Osteoblast (primary cell): ENCODE measurements around the gene FIP1L1. TPM values are rescaled to one million over a fixed set of nuclear protein-coding genes. Genes with fewer than 3 reads are reported as not detected.

Experiments
- DNase-seq: peaks from one replicate; pipeline ENCODE4 v3.0.0; 2011; ENCODE audit warnings: low spot score, mixed read lengths; ENCODE audit not compliant: insufficient read length; ENCODE audit errors: missing footprints
- H2AFZ ChIP-seq: 2 replicates; pipeline ENCODE4 v1.6.0; 2011; ENCODE audit warnings: mild to moderate bottlenecking, low read length
- H3K27ac ChIP-seq: 2 replicates; pipeline ENCODE4 v1.5.1; 2011; ENCODE audit warnings: mild to moderate bottlenecking, low read depth, low read length, moderate library complexity
- H3K27me3 ChIP-seq: 2 replicates; pipeline ENCODE4 v1.6.0; 2012; ENCODE audit warnings: mild to moderate bottlenecking, control low read depth, inconsistent platforms, low read length, moderate library complexity; ENCODE audit not compliant: insufficient read depth
- H3K36me3 ChIP-seq: 2 replicates; pipeline ENCODE4 v1.5.1; 2011; ENCODE audit warnings: mild to moderate bottlenecking, low read length, control low read depth, moderate library complexity; ENCODE audit not compliant: insufficient read depth
- H3K4me1 ChIP-seq: 2 replicates; pipeline ENCODE4 v1.5.1; 2011; ENCODE audit warnings: mild to moderate bottlenecking, low read length, control low read depth, moderate library complexity; ENCODE audit not compliant: insufficient read depth
- H3K4me2 ChIP-seq: 2 replicates; pipeline ENCODE4 v1.6.0; 2011; ENCODE audit warnings: mild to moderate bottlenecking, low read length; ENCODE audit not compliant: insufficient read depth
- H3K4me3 ChIP-seq: fragments of 200-600 bp; sonication (generic); 3 replicates; pipeline ENCODE4 v1.5.1; 2012; ENCODE audit warnings: mild to moderate bottlenecking, low read length, inconsistent platforms; ENCODE audit not compliant: insufficient read depth
- H3K79me2 ChIP-seq: 2 replicates; pipeline ENCODE4 v1.6.0; 2012; ENCODE audit warnings: mild to moderate bottlenecking, low read length, control low read depth, inconsistent platforms; ENCODE audit not compliant: insufficient read depth
- H3K9me3 ChIP-seq: 2 replicates; pipeline ENCODE4 v1.5.1; 2011; ENCODE audit warnings: low read depth, low read length, control low read depth
- H4K20me1 ChIP-seq: 2 replicates; pipeline ENCODE4 v1.6.0; 2012; ENCODE audit warnings: mild to moderate bottlenecking, low read length, control low read depth; ENCODE audit not compliant: insufficient read depth
- CTCF ChIP-seq: IDR thresholded peaks from 2 replicates; pipeline ENCODE4 v1.5.1; 2011; ENCODE audit warnings: mild to moderate bottlenecking, low read depth, low read length, moderate library complexity; ENCODE audit errors: extremely low read depth
- total RNA-seq: library from RNA; depleted of rRNA; stranded (reverse); fragments of >200 nt; gene quantifications from 2 replicates; pipeline ENCODE4 v1.2.3, GENCODE V29; 2012

The FIP1L1 gene
- total RNA-seq, 1 donor: 78.2 TPM

GRCh38 chr4:53371049-53371448 is 6.4 kb upstream of the FIP1L1 start:
- Histone ChIP-seq H3K4me2 (no peak overlapping the region), H2AFZ (no peak overlapping the region), H3K4me1 (no peaks in the 10 kb centered on the region), H3K27ac (no peak overlapping the region), H3K27me3 (no peaks in the 10 kb centered on the region), H3K9me3 (no peaks in the 10 kb centered on the region), H3K36me3 (no peaks in the 10 kb centered on the region), H4K20me1 (no peaks in the 10 kb centered on the region), H3K79me2 (no peaks in the 10 kb centered on the region), H3K4me3 (no peak overlapping the region)
- no peak for TF ChIP-seq CTCF
- no peak for DNase-seq

- peaks cover 2% of the 10 kb centered on the region for H3K4me1 ChIP-seq
- no peak overlapping the region for H3K4me2 ChIP-seq
- peaks cover 2% of the 10 kb centered on the region for H3K79me2 ChIP-seq
- H4K20me1 ChIP-seq: no peaks in the 10 kb centered on the region
- H3K9me3 ChIP-seq: no peaks in the 10 kb centered on the region
- no peak overlapping the region for H3K27ac ChIP-seq
- TF ChIP-seq CTCF: no peak
- no peak for DNase-seq
- no peak overlapping the region for H3K4me3 ChIP-seq
- H3K36me3 ChIP-seq: no peaks in the 10 kb centered on the region
- no peak overlapping the region for H2AFZ ChIP-seq
- no peaks in the 10 kb centered on the region for H3K27me3 ChIP-seq
Observed at GRCh38 chr4:53371843-53372521, 5.5 kb upstream of the FIP1L1 start.

GRCh38 chr4:53374777-53375258 is 2.6 kb upstream of the FIP1L1 start:
- Histone ChIP-seq H3K27ac (no peak overlapping the region), H3K4me1 (peaks cover 15% of the 10 kb centered on the region), H3K9me3 (no peaks in the 10 kb centered on the region), H3K4me3 (no peak overlapping the region), H3K36me3 (no peaks in the 10 kb centered on the region), H4K20me1 (no peaks in the 10 kb centered on the region), H3K79me2 (peaks cover 30% of the 10 kb centered on the region), H3K27me3 (no peaks in the 10 kb centered on the region), H2AFZ (no peak overlapping the region), H3K4me2 (no peak overlapping the region)
- no peak for DNase-seq
- no peak for TF ChIP-seq CTCF

GRCh38 chr4:53376900-53377299 is 541 bp upstream of the FIP1L1 start:
- Histone ChIP-seq H2AFZ (peak overlapping the region; percentile 94), H3K27ac (peak overlapping the region; percentile 81), H3K9me3 (no peaks in the 10 kb centered on the region), H3K79me2 (peaks cover 51% of the 10 kb centered on the region), H3K4me3 (peak overlapping the region; percentile 93), H3K4me1 (peaks cover 20% of the 10 kb centered on the region), H3K4me2 (peak overlapping the region; percentile 79), H3K27me3 (no peaks in the 10 kb centered on the region), H3K36me3 (no peaks in the 10 kb centered on the region), H4K20me1 (no peaks in the 10 kb centered on the region)
- no peak for TF ChIP-seq CTCF
- peak; percentile 19 for DNase-seq
